HG02623 (cell line): ENCODE results near the gene ADAM23.

Experiments
- ATAC-seq: cut with Tn5 transposase; IDR thresholded peaks from one replicate; pipeline ENCODE4 v1.9.1; 2021; ENCODE audit warnings: moderate library complexity; ENCODE audit not compliant: unreplicated experiment

ADAM23 gene

GRCh38 chr2:206561962-206562361, 118.6 kb downstream of the ADAM23 start:
- no peak for ATAC-seq

DNA sequence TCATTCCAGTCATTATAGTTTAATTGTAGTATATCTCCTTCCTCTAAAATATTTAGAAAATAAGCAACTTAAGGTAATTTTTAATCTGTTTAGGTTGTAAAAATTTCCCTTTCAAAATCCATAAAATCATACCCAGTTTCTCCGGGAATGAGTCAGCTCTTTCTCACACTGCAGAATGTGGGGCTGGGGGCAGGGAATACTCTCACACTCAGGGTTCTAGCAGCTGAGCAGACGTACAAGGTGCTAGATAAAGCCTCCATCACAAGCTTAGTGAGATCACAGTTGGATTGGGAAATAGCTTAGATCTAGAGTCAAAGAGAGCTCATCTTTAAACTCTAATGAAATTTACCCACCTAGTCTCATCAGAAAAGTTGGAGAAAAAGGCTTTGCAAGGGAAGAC, 119.0 kb downstream of the ADAM23 start:
- ATAC-seq: no peak

DNA sequence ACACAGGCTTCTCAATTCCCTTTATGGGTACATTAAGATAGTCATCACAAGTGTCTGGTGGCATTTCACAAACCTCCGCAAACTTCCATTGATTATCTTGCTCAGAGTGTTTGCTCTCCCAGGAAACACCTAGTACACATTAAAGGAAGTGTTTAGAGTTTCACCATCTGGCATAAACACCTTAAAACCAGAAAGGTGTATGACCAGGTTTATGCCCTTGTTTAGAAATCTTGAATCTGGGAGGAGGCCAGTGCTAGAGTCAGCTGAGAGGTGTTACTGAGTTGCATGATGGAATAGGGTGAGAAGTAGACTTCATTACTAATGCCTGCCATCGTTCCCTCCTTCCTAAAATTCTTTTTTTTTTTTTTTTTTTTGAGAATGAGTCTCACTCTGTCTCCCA, 120.0 kb downstream of the ADAM23 start:
- no peak for ATAC-seq

DNA sequence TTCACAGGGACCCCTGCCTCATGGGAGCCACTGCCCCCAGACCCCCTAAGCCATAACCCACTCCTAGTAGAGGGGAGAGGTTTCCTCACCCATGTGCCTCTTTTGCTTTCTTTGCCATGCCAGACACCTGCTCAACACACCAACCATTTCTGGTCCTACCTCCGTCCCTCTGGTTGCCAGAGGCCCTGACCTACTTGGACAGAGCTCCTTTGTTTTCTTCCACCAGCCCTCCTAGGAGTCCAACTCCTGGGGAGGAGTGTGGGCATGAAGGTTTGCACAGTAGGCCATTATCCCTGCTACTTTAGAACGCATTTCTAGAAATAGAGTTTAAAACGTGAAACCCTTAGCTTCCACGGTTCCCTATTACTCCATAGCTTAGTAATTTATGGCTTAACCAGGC, 122.3 kb downstream of the ADAM23 start:
- ATAC-seq: no peak

- no peak for ATAC-seq
These were observed 126.1 kb downstream of the ADAM23 start for GRCh38 chr2:206569470-206569869.

GRCh38 chr2:206570199-206570598, 126.9 kb downstream of the ADAM23 start:
- no peak for ATAC-seq

- no peak for ATAC-seq
These were observed 129.4 kb downstream of the ADAM23 start for GRCh38 chr2:206572725-206573124.

DNA sequence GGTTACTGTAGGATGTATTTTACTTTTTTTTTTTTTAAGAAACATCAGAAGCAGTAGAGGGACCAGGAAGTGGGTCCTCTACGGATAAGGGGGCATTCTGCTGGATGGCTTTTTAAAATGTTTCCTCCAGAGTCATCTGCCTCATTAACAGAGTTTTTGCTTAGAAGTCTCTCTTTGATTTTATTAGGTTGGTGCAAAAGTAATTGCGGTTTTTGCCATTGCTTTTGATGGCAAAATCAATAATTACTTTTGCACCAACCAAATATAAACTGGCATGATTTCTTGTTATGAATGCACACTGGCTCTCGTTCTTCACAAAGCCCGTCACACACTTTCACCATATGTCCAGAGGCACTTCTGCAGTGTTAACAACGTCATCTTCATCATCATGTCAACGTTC, 130.5 kb downstream of the ADAM23 start:
- ATAC-seq: no peak

DNA sequence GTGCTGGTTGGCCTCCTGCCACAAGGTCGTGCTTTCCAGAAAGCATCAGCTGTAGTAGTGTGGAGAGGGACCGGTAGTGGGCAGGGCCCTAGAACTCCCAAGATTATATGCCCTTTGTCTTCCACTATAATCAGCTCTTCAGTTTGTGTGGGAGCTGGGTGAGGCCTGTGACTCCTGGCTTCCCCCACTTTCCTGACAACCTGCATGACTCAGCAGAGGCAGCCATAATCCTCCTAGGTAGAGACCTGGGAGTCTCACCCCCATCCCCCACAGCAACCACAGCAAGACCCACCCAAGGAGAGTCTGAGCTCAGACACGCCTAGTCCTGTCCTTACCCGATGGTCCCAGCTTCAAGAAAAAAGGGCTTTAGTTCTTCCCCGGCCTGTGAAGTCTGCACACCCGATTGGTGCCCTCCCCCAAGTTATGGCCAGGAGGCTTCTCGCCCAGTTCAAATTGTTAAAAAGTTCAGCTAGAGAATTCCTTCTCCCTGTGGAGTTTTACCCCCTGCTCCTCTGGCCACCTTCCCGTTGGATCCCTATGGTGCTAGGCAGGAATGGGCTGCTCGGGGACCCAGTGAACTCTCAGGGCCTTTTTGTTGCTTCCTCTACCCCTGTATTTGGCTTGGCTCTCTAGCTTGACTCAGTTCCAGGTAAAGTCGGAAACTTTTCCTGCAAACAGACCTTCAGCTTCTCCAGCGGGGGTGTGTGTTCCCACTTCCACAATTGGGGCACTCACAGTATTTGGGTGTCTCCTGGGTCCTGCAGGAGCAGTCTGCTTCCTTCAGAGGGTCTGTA, 141.2 kb downstream of the ADAM23 start:
- ATAC-seq: no peak

DNA sequence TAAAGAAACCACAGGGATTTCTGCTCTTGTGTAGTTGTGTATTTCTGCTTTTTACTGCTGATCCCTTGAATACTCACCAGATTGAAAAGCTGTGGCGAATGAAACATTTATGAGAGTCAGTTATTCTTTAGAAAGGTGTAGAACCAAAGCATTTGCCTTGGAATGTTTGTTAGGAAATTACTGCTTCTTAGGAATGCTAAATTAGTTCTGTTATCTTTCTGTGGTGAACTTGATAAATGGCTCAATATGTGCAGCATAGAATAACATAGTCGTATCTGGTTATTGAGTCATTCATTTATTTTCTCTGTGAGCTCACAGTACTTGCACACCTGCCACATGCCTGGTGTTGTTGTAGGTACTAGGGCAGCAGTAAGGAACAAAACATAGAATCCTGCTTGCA, 142.0 kb downstream of the ADAM23 start:
- no peak for ATAC-seq

GRCh38 chr2:206586609-206587008, 143.3 kb downstream of the ADAM23 start:
- no peak for ATAC-seq

GRCh38 chr2:206597717-206598218, 154.4 kb downstream of the ADAM23 start:
- no peak for ATAC-seq

- no peak for ATAC-seq
These were observed 159.9 kb downstream of the ADAM23 start for GRCh38 chr2:206603243-206603642.

- no peak for ATAC-seq
These were observed 167.1 kb downstream of the ADAM23 start for GRCh38 chr2:206610451-206610850.

GRCh38 chr2:206611191-206611590, 167.9 kb downstream of the ADAM23 start:
- ATAC-seq: no peak

DNA sequence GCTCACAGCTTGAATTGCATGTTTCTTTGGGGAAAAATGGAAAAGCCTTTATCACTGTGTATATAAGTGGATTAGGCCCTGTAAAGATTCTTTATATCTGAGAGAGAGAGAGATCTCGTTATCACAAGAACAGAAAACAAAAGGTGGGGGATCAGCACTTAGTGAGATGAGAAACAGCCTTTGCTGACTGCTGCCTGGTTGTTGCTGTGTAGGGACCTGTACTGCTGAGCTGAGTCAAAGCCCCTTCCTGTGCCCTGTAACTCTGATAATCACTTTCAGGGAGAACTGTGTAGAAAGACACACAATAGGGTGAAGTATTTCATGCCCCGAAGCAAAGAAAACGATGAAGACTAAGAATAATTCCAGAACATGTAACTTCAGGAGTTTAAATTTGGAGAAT, 168.4 kb downstream of the ADAM23 start:
- ATAC-seq: no peak

DNA sequence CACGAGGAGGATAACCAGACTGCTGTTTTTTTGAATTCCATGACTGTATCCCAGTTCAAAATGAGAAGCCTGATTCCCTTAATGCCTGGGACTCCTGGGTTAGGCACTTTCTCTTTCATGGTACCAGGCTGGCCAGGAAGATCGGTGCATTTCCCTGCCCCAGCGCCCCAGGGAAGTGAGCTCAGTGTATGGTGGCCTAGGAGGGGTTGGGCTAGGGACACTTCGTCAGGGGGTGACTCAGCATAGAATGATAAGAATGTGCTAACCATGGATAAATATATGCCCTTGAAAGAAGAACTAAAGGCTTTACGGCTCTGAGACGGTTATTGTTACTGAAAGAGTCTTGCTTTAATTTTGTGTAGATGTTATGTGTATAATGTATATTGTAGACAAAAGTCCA, 171.5 kb downstream of the ADAM23 start:
- ATAC-seq: no peak

- no peak for ATAC-seq
These were observed 172.2 kb downstream of the ADAM23 start for GRCh38 chr2:206615417-206616089.

DNA sequence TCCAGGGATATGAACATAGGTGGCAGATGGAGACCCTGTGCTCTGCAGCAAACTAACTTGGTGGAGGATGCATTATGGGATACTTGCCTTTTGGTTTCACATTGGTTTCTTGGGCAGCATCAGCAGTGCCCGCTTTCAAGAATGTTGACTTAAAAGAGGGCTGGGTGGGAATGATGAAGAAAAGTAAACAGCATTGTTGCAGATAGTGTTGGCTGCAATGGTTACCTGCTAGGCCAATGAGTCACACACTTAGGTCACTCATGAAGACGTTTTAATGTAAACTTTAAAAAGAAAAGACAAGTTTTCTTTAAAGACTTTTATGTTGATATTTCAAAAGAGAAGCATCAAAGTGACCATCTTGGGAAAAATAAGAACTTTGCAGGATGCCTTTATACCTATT, 172.8 kb downstream of the ADAM23 start:
- no peak for ATAC-seq

- no peak for ATAC-seq
These were observed 175.7 kb downstream of the ADAM23 start for GRCh38 chr2:206619011-206619410.

DNA sequence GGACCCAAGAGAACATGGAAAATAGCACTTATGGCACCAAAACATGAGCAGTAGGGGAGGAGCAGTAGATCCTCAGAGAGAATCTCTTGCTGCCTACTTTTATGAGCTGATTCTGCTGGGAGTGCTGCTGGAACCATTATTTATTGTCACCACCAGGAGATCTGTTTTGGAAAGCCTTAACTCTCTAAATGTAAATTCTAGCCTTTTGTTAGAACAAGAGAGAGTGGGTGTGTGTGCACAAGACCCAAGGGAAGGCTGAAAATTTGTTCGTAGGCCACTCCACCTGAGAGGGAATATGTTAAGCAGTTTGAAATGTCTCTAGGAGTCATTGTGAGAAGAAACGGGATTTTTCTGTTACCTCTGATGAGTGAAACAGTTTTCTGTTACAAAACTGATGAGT, 182.8 kb downstream of the ADAM23 start:
- ATAC-seq: no peak

DNA sequence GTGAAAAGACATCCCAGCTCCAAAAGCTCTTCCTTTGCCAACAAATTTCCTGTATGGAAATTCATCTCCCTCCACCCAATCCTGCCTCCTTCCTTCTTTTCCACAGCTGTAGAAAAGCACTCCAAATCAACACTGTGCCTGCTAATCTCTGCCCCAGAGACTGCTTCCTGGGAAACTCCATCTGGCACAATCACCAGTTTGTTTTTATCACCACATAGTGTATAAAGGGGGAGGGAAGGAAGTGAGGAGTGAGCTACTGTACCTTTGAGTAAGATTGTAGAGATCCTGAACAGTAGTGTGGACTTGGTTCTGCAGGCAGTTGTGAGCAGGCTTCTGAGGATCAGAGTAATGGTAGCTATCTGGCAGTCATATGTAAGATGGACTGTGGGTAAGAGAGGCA, 184.3 kb downstream of the ADAM23 start:
- ATAC-seq: no peak
